Osteoblast (primary cell): ENCODE data around the gene BCKDHB. TPM values are rescaled to one million over a fixed set of nuclear protein-coding genes. Genes with fewer than 3 reads are reported as not detected.
"Not testable (repeated sequence)": the region's sequence is repeated elsewhere in the genome, so short reads cannot be mapped to it uniquely, and the experiment has no call there.

Source experiments
- DNase-seq: peaks from one replicate; pipeline ENCODE4 v3.0.0; 2011; ENCODE audit warnings: low spot score, mixed read lengths; ENCODE audit not compliant: insufficient read length; ENCODE audit errors: missing footprints
- H2AFZ ChIP-seq: 2 replicates; pipeline ENCODE4 v1.6.0; 2011; ENCODE audit warnings: mild to moderate bottlenecking, low read length
- H3K27ac ChIP-seq: 2 replicates; pipeline ENCODE4 v1.5.1; 2011; ENCODE audit warnings: mild to moderate bottlenecking, low read depth, low read length, moderate library complexity
- H3K27me3 ChIP-seq: 2 replicates; pipeline ENCODE4 v1.6.0; 2012; ENCODE audit warnings: mild to moderate bottlenecking, control low read depth, inconsistent platforms, low read length, moderate library complexity; ENCODE audit not compliant: insufficient read depth
- H3K36me3 ChIP-seq: 2 replicates; pipeline ENCODE4 v1.5.1; 2011; ENCODE audit warnings: mild to moderate bottlenecking, low read length, control low read depth, moderate library complexity; ENCODE audit not compliant: insufficient read depth
- H3K4me1 ChIP-seq: 2 replicates; pipeline ENCODE4 v1.5.1; 2011; ENCODE audit warnings: mild to moderate bottlenecking, low read length, control low read depth, moderate library complexity; ENCODE audit not compliant: insufficient read depth
- H3K4me2 ChIP-seq: 2 replicates; pipeline ENCODE4 v1.6.0; 2011; ENCODE audit warnings: mild to moderate bottlenecking, low read length; ENCODE audit not compliant: insufficient read depth
- H3K4me3 ChIP-seq: fragments of 200-600 bp; sonication (generic); 3 replicates; pipeline ENCODE4 v1.5.1; 2012; ENCODE audit warnings: mild to moderate bottlenecking, low read length, inconsistent platforms; ENCODE audit not compliant: insufficient read depth
- H3K79me2 ChIP-seq: 2 replicates; pipeline ENCODE4 v1.6.0; 2012; ENCODE audit warnings: mild to moderate bottlenecking, low read length, control low read depth, inconsistent platforms; ENCODE audit not compliant: insufficient read depth
- H3K9me3 ChIP-seq: 2 replicates; pipeline ENCODE4 v1.5.1; 2011; ENCODE audit warnings: low read depth, low read length, control low read depth
- H4K20me1 ChIP-seq: 2 replicates; pipeline ENCODE4 v1.6.0; 2012; ENCODE audit warnings: mild to moderate bottlenecking, low read length, control low read depth; ENCODE audit not compliant: insufficient read depth
- CTCF ChIP-seq: IDR thresholded peaks from 2 replicates; pipeline ENCODE4 v1.5.1; 2011; ENCODE audit warnings: mild to moderate bottlenecking, low read depth, low read length, moderate library complexity; ENCODE audit errors: extremely low read depth
- total RNA-seq: library from RNA; depleted of rRNA; stranded (reverse); fragments of >200 nt; gene quantifications from 2 replicates; pipeline ENCODE4 v1.2.3, GENCODE V29; 2012

The BCKDHB gene
- total RNA-seq, 1 donor: 18.8 TPM

- H2AFZ ChIP-seq: no peak overlapping the region
- H3K27me3 ChIP-seq: no peaks in the 10 kb centered on the region
- H3K9me3 ChIP-seq: no peaks in the 10 kb centered on the region
- H3K79me2 ChIP-seq: no peaks in the 10 kb centered on the region
- no peak for DNase-seq
- no peak overlapping the region for H3K4me3 ChIP-seq
- TF ChIP-seq CTCF: no peak
- no peaks in the 10 kb centered on the region for H3K36me3 ChIP-seq
- H4K20me1 ChIP-seq: no peaks in the 10 kb centered on the region
- H3K27ac ChIP-seq: no peak overlapping the region
- no peaks in the 10 kb centered on the region for H3K4me1 ChIP-seq
- no peak overlapping the region for H3K4me2 ChIP-seq
These were observed 127.5 kb downstream of the BCKDHB start for GRCh38 chr6:80233958-80234357.

DNA sequence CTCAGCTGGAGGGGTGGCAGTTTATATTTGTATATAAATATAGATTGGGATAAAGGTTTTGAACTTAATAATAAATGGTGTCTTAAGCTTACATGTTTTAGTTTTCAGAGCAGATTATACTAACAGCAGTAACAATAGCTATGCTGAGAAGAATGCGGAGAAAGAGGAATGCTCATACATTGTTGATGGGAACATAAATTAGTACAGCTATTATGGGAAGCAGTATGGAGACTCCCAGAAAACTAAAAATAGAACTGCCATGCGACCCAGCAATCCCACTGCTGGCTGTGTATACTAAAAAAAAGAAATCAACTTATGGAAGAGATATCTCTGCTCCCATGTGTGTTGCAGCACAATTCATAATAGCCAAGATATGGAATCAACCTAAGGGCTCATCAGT is 127.9 kb downstream of the BCKDHB start:
- no peaks in the 10 kb centered on the region for H3K79me2 ChIP-seq
- H4K20me1 ChIP-seq: no peaks in the 10 kb centered on the region
- H3K36me3 ChIP-seq: no peaks in the 10 kb centered on the region
- DNase-seq: no peak
- H3K4me1 ChIP-seq: no peaks in the 10 kb centered on the region
- no peak overlapping the region for H3K27ac ChIP-seq
- no peaks in the 10 kb centered on the region for H3K9me3 ChIP-seq
- no peak overlapping the region for H3K4me3 ChIP-seq
- no peaks in the 10 kb centered on the region for H3K27me3 ChIP-seq
- no peak overlapping the region for H3K4me2 ChIP-seq
- TF ChIP-seq CTCF: no peak
- no peak overlapping the region for H2AFZ ChIP-seq

DNA sequence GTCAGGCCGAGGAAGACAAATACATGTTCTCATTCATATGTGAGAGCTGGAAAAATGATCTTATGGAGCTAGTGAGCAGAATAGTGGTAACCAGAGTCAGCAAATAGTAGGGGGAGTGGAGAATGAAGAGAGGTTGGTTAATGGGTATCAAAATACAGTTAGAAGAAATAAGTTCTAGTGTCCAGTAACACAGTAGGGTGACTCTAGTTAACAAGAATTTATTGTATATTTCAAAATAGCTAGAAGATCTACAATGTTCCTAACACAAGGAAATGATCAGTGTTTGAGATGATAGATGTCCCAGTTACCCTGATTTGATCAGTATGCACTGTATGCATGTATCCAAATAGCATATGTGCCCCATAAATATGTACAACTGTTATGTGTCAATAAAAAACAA is 128.4 kb downstream of the BCKDHB start:
- H3K79me2 ChIP-seq: no peaks in the 10 kb centered on the region
- no peak for TF ChIP-seq CTCF
- no peak for DNase-seq

GRCh38 chr6:80235647-80236046 is 129.2 kb downstream of the BCKDHB start:
- no peak overlapping the region for H3K4me2 ChIP-seq
- no peaks in the 10 kb centered on the region for H3K36me3 ChIP-seq
- no peak for TF ChIP-seq CTCF
- H3K27me3 ChIP-seq: no peaks in the 10 kb centered on the region
- DNase-seq: no peak
- H3K4me1 ChIP-seq: no peaks in the 10 kb centered on the region
- H3K9me3 ChIP-seq: no peaks in the 10 kb centered on the region
- no peaks in the 10 kb centered on the region for H4K20me1 ChIP-seq
- H3K27ac ChIP-seq: no peak overlapping the region
- H3K79me2 ChIP-seq: no peaks in the 10 kb centered on the region
- H2AFZ ChIP-seq: no peak overlapping the region
- H3K4me3 ChIP-seq: no peak overlapping the region

More for the DNA sequence above, 128.4 kb downstream of the BCKDHB start:
- Histone ChIP-seq H2AFZ (no peak overlapping the region), H3K27me3 (no peaks in the 10 kb centered on the region), H3K4me2 (no peak overlapping the region), H4K20me1 (no peaks in the 10 kb centered on the region), H3K36me3 (no peaks in the 10 kb centered on the region), H3K4me3 (no peak overlapping the region), H3K27ac (no peak overlapping the region), H3K9me3 (no peaks in the 10 kb centered on the region), H3K4me1 (no peaks in the 10 kb centered on the region)

- H2AFZ ChIP-seq, H3K4me3 ChIP-seq, H3K27ac ChIP-seq, H3K4me2 ChIP-seq, H3K36me3 ChIP-seq, H4K20me1 ChIP-seq, H3K4me1 ChIP-seq, H3K79me2 ChIP-seq, H3K9me3 ChIP-seq, DNase-seq, H3K27me3 ChIP-seq: not testable (repeated sequence)
These were observed 132.3 kb downstream of the BCKDHB start for GRCh38 chr6:80238754-80239153.
